GM19240 (cell line): ENCODE results near the gene CFAP45.

Experiments used
- DNase-seq: peaks from one replicate; pipeline ENCODE4 v3.0.0; 2011; ENCODE audit warnings: low spot score; ENCODE audit not compliant: insufficient read length

Gene CFAP45, protein sequence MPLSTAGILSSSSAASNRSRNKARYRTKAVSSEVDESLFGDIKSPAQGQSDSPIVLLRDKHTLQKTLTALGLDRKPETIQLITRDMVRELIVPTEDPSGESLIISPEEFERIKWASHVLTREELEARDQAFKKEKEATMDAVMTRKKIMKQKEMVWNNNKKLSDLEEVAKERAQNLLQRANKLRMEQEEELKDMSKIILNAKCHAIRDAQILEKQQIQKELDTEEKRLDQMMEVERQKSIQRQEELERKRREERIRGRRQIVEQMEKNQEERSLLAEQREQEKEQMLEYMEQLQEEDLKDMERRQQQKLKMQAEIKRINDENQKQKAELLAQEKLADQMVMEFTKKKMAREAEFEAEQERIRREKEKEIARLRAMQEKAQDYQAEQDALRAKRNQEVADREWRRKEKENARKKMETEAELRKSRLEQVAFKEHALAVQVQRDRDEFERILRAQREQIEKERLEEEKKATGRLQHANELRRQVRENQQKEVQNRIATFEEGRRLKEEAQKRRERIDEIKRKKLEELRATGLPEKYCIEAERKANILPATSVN

DNA sequence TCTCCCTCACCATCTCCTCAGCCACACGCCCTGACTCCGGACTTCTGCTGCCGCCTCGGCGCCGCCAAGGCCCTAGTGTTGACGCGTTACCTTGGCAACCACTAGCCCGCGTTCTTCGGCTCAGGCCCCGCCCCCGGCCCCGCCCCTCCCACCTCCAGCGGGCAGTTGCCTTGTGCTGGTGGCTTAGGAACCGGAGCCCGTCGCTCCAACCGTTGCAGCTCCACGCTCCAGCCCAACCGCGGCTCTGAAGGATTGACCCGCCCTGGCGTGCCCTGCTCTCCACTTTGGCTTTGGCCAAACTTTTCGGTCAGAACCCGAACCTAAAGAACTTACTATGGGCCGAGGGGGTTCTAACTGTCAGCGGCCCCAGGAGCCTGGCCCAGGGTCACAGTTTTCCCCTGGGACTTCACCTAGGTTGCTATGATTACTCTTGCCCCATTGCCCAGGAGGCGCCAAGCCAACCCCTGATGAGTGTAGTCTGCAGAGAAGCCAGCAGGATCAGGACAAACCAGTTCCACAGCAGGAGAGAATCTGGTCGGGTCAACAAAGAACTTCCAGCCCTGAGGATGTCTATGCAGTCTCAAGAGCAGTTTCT lies at the start of gene CFAP45:
TSS of gene CFAP45 (minus strand) at position 80 of the 595 bp plus-strand sequence. CDS start at position 13, 67 bp downstream.
- DNase-seq = no peak

DNA sequence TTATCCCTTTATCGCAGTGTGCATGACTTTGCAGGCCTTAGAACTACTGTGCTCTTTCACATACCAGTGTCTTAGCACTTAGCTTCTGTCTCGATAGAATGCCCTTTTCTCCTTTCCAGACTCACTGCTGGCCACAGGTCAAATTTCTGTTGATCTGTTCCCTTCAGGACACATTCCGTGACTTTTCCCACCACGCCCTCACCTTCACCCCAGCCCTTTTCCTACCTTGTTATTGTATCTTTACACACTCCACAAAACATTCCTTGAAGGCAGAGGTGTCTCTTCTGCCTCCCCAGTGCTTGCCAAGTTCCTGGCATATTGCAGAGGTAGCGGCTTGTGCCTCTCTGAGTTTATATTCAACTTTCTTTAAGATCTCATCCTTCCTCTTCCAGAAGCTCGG lies 49.2 kb upstream of the CFAP45 start:
- no peak for DNase-seq

DNA sequence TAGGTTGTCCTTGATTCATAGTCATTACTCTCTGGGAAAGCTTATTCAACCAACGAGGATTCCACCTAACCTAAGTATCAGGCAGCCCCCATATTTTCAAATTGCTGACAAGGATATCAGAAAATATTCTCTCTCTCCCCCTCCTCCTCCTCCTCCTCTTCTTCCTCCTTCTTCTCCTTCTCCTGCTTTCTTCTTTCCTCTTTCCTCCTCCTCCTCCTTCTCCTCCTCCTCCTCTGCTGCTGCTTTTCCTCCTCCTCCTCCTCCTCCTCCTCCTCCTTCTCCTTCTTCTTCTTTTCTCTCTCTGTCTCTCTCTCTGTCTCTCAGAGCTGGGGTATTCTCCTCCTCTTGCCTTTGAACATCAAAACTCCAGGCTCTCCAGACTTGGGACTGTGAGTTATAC lies 48.0 kb upstream of the CFAP45 start:
- DNase-seq = no peak

DNA sequence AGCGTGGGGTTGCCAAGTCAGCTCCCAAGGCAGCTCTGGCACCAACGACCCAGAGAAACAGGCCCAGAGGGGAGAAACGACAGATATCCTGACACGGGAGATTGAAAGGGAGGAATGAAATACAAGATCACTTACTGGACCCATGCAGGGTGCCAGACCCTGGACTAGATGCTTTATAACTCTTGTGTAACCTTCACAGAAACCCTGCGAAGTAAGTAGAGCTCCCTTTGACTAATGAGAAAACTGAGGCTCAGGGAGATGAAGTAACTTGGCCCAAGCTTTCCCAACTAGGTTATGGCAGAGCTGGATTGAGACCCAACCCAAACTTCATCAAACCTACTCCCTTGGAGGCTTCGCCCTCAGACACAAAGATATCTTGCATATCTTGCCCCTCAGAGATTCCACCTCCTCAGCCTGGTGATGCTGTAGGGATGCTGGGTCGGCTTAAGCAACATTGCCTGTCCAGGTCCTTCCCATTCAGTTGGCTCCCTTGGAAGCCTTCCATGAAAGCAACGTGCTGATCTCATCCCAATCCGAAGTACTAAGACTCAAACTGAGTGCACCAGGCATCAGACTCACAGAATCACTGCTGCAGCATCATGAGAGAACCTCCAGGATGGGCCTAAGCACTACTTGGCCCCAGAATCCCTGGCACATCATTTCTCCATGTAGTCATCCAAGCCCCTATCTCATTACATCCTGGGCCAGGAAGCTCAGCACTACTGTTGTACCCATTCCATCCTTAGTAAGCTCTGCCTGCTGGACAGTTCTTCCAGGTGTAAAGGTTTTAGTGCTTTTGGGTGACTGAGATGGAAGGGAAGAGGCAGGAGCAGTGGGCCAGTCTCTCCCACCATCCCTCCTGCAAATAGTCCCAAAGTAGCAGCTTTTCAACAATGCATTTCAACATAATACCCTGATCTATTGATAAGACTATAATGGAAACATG lies 46.5 kb upstream of the CFAP45 start:
- DNase-seq = no peak

DNA sequence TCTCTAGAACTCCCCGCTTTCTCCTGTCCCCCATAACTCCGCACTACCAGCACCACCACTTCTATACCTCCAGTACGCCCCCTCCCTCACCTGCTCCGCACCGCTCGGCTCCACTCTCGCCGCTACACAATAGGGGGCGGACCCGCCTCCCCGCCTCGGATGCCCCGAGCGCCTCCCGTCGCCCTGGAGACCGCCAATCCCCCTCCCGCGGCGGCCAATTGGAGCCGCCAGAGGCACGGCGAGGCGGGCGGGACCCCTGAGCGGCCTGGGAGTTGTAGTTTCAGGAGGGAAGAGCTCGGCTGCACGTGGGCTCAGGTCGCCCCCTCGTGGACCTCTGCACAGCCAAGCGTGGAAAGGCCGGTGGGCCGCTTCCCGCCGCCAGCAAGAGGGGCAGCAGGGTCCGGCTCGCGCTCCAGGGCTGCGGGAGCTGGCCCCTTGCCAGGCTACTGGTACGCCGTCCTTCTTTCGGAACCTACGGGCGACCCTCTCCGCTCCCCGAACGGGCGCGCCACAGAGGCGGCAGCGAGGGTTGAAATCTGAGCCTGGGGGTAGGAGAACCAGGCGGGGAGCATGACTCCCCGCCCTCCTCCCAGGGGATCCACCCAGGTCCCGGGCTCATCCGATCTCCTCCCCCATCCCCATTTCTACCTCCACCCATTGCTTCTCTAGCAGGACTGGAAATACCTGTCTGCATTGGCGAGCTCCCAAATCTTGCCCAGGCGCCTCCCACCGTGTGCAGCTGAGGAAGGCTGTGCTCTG lies 45.7 kb upstream of the CFAP45 start, which contains the start of gene IGSF9:
TSS of gene IGSF9 (minus strand) at position 131 of the 759 bp plus-strand sequence. CDS start 2,159 bp downstream, outside the sequence.
- no peak for DNase-seq

DNA sequence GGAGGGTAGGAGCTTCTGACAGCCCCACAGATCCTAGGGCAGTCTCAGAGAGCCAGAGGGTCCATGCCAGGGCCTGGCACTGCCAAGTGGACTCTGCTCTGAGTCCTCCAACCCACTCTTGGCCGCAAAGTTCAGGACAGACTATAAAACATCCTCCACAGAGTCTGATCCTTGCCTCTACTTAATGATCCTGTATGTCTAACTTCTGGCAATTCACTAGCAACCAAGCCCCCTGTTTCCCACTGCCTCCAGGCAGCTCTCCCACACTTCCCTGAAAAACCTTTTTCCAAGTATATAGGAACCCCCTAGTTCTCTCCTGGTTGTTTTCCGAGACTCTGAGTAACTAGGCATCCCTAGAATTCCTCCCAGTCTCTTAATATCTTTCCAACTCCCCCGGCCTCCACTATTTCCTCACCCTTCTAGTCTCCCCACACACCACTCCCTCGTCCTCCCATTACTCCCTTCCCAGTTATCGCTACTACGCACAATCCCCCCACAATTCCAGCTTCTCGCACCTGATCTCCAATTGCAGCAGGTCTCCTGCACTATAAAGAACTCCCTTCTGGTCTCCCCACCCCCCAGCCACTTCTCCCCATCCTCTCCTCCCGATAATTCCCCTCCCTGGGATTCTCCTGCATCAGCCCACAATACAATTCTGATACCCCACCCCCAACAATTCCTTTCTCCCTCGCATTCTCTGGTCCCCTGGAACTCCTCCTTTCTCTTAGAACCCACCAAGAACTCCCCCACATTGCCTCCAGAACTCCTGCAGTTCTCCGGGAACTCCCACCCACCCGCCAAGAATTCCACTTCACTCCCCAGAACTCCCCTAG lies 44.9 kb upstream of the CFAP45 start:
- no peak for DNase-seq

DNA sequence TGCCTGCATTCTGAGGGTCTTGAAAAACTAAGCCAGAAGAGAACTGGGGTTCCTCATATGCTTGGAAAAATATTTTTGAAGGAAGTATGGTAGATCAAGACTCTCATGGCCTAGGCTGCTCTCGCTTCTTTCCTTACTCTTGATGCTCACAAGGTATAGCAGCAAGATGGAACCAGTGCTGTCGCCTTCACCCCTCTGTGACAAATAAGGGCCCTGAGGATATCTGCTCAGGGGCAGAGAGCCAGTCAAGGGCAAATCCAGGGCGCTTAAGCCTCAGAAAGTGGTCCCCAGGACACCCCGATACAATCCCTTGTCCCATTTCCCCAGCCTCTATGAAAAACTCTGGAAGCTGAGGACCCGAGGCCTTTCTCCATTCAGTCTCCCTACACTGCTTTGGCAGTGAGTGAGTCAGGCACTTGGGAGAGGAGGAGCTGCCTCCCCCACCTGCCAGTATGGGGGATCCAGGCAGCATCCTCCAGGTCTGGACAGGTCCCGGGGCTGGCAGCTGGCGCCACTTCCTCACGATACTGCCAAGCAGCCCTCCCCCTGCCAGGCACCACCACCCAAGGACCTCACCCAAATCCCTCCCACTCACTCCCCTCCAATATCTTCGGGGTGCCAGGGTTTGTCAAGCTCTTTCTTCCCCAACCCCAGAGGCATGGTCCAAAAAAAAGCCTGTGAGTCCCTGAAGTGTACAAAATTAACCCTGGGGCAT lies 44.1 kb upstream of the CFAP45 start:
- DNase-seq = no peak

DNA sequence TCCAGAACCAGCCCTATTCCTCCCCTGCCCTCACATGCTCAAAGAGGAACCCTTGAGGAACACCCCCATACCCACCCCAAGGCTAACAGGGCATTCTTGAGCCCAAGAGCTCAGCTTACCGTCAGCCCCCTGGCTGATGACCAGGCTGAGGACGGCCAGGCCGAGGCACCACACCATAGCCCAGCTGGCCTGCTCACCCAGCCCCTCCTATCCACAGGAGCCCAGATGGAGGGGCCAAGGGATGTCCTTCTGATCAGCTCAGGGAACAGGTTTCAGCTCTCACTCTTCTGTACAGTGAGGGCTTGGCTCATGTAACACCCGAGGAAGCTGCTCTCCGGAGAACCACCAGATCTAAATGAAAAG lies 43.3 kb upstream of the CFAP45 start:
- no peak for DNase-seq

DNA sequence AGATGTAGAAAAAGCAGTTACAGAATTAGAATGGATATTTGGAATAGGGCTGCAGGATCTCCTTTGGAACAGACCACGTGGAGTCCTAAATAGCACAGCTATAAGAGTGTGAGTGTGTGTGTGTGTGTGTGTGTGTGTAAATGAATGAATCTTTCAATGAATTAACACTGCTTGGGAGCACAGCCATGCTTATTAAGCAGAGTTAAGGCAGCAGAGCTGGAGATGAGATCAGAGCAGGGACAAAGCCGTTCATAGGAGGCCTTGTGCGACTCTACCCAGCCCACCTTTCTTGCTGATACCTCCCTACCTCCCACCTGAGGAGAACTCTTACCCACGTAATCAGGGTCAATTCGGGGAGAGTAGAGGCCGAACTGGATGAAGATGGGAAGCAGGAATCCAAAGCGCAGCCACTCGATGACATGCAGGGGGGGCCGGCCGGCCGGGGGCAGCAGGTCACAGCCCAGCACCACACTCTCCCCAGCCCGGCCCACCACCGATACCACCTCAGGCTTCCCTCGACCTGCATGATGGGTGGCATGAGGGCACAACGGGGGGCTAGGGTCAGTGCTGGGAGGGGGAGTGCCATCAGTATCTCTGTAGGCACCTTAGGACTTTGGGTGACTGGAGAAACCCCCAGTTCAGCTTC lies 42.8 kb upstream of the CFAP45 start:
- no peak for DNase-seq

DNA sequence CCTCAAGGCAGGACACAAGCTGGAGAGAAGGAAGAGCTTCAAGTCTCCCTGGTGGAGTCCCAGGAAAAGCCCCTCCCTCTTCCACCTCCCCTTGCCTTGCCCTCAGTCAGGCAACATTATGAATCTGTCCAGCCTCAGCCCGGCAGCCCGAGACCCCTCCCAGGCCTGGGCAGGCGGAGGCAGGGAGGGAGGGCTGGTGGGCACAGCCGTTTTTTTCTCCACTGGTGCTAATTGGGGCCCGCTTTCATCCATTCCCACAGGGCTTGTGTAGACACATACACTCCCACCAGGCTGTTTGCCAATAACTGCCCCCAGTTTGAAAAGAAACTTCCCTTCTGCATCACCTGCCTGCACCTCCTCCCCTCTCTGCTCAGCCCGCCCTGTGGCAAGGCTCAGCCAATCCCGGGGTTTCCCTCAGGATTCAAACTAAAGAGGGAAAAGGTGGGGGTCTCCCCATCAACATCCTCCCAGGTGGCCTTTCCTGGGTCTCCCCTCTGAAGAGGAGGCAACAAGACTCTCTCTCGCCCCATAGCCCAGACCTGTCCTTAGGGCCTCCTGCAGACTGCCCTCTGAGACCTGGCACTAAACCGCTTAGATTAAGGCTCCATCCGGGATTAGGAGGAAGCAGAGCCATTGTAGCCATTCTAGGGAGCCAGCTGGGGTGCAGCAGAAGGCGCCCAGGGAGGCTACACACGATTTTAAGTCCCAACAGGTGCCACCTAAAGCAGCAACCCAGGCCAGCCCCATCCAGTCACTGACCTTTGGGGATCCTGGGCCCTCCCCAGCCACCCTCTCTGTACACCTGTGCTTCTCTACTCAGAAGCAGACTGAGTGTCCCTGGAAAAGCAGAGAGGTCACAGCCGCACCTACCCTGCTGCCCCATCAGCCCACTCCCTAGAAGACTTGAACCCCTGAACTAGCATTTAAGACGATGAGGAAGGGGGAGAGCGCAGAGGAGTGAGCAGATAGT lies 41.9 kb upstream of the CFAP45 start:
- DNase-seq = no peak

DNA sequence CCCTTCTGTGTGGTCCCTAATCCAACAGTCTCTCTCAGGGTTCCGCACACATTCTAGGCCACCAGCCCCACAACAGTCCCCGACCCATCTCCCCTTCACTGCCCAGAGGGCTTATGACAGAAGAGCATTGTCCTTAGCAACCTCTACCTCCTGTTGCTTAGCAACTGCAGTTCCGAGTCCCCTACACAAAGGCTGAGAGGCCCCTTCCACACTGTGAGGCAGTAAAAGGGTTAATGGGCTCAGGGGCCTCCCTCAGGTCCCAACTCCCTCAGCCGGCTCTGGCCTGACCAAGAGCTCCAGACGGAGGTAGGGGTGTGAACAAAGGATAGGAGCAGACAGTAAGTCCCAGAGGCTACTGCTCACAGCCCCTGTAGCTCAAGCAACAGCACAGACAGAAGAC lies 41.2 kb upstream of the CFAP45 start:
- no peak for DNase-seq

DNA sequence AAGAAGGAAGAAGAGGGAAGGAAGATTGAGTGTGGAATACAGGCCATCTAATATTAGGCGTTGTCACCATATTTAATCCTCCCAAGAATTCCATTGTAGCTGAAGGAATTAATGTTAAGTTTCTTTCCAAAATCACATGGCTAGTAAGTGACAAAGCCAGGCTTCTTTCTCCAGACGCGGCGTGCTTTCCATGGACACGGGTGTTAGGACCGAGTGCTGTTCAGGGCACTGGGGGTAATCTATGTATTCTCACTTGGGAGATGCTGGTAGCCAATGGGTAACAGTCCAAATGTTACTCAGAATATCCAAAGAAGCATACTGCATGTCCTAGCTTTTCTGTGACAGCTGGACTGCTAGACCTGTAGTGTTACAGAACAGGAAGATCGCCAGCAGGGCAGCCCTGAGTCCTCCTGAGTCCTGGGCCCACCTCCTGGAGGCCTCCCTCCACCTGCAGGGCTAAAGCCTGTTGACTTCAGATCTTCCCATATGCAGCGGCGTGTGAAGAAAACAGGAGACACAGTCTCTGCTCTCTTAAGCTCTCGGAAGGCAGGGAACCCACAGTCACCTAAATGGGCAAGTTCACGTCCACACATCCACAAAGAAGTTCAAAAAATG lies 40.1 kb upstream of the CFAP45 start:
- no peak for DNase-seq

DNA sequence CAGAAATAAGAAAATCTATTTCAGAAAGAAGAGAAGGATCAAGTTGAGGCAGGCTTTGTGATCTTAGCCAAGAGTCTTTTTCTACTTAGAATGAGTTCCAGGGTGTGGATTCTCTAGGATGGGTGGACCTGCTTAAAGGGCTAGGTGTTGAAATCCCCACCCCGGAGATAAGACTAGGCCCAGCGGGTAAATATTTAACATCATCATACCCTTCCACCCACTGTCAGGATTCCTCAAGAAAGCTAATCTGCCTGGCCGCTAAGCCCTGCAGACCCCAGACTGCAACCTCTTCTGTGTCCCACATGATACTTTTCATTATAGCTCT lies 39.7 kb upstream of the CFAP45 start:
- no peak for DNase-seq

DNA sequence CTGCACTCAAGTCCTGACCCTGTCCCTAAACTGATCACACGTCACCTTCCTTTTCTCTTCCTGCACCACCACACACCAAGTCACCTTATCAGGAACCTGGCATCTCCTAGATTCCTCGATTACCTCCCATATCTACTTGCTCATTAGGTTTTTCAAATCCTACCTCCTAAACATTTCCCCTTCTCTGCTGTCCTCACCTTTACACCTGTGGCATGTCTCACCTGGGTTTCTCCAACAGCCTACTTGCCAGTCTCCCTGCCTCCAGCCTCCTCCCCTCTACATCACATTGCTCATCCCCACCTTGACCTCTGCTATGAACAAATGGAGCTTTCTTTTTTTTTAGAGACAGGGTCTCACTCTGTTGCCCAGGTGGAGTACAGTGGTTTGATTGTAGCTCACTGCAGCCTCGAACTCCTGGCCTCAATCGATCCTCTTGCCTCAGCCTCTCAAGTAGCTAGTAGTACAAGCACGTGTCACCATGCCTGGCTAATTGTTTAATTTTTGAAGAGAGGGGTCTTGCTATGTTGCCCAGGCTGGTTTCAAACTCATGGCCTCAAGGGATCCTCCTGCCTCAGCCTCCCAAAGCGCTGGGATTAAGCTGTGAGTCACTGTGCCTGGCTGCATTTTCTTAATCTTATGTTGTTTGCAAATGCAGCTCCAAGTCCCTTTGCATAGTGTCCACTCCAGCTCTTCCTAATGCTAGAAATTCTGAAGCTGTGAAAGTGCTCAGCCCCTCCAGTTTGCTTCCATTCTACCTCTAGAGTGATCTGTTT lies 39.1 kb upstream of the CFAP45 start:
- no peak for DNase-seq

DNA sequence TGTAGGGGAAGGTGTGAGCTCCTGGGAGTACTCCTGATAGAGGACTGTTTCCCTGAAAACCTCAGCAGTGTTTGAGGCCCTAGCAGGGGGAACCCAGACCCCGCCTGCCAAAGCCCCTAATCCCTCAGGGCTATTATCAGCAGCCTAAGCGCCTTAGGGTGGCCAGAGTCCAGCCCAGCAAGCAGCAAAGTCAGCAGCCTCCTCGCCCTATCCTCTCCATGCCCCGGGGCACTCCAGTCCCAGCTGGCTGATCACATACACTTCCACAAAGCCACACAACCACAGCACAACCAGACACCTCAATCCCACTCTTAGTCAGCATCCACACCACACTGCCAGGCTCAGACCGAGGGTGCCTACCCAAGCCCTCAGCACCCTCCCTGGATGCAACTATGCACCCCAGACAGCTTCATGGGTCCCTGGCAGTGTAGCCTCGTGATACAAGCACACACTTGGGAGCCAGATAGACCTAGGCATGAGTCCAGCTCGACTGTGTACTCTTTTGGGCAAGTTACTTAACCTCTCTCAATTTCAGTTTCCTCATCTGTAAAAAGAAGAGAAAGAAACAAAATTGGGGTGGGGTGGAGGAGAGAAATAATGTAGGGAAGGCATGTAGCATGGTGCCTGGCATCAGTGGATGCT lies 38.4 kb upstream of the CFAP45 start:
- DNase-seq = no peak
